OCI-LY3 (cell line): Measurements from ENCODE around the gene CRYBA2.

ENCODE experiments used
- H2AFZ ChIP-seq: fragments of 200-600, 300-600 bp; shearing (Covaris generic); 2 replicates; pipeline ENCODE4 v1.6.0; 2014; ENCODE audit warnings: antibody characterized with exemption, low read depth, low read length
- H3K27ac ChIP-seq: fragments of 200-600, 300-600 bp; sonication (generic); 2 replicates; pipeline ENCODE4 v1.5.1; 2014; ENCODE audit warnings: mild to moderate bottlenecking, low read length, moderate library complexity, mixed read lengths
- H3K27me3 ChIP-seq: fragments of 200-600, 300-600 bp; sonication (generic); 2 replicates; pipeline ENCODE4 v1.6.1; 2014; ENCODE audit warnings: low read depth, low read length, mixed read lengths
- H3K36me3 ChIP-seq: fragments of 200-600, 300-600 bp; sonication (generic); replicated peaks from 2 replicates; pipeline ENCODE3; 2014; ENCODE audit warnings: low read depth, low read length, mixed read lengths
- H3K4me1 ChIP-seq: fragments of 300-600, 200-600 bp; sonication (generic); 2 replicates; pipeline ENCODE4 v1.6.1; 2014; ENCODE audit warnings: low read length, mixed read lengths
- H3K4me2 ChIP-seq: fragments of 200-600, 300-600 bp; sonication (generic); 2 replicates; pipeline ENCODE4 v1.6.1; 2014; ENCODE audit warnings: low read length, mixed read lengths
- H3K4me3 ChIP-seq: fragments of 300-600, 200-600 bp; sonication (generic); 2 replicates; pipeline ENCODE4 v1.5.1; 2014; ENCODE audit warnings: antibody characterized with exemption, mild to moderate bottlenecking, low read length, moderate library complexity
- H3K79me2 ChIP-seq: fragments of 300-600, 200-600 bp; shearing (Covaris generic); 2 replicates; pipeline ENCODE4 v1.6.1; 2014; ENCODE audit warnings: mild to moderate bottlenecking, low read length, mixed read lengths
- H3K9ac ChIP-seq: fragments of 300-600, 200-600 bp; shearing (Covaris generic); 2 replicates; pipeline ENCODE4 v1.6.0; 2014; ENCODE audit warnings: mild to moderate bottlenecking, low read length, moderate library complexity
- H3K9me3 ChIP-seq: fragments of 200-600, 300-600 bp; shearing (Covaris generic); 2 replicates; pipeline ENCODE4 v1.6.1; 2014; ENCODE audit warnings: low read length, mixed read lengths; ENCODE audit not compliant: insufficient read depth
- H4K20me1 ChIP-seq: fragments of 200-600, 300-600 bp; sonication (generic); 2 replicates; pipeline ENCODE4 v1.6.1; 2016; ENCODE audit warnings: low read length, mixed read lengths; ENCODE audit not compliant: insufficient read depth
- EZH2phosphoT487 ChIP-seq: fragments of 200-600 bp; shearing (Covaris generic); IDR thresholded peaks from 2 replicates; pipeline ENCODE4 v1.6.1; 2018; ENCODE audit warnings: antibody characterized with exemption, mixed run types, low read depth
- TF ChIP-seq, protein P1 (sequence below): fragments of 200-600, 300-600 bp; sonication (generic); IDR thresholded peaks from 2 replicates; pipeline ENCODE4 v1.5.1; 2014; ENCODE audit warnings: antibody characterized with exemption, low read length, low read depth

The CRYBA2 gene

DNA sequence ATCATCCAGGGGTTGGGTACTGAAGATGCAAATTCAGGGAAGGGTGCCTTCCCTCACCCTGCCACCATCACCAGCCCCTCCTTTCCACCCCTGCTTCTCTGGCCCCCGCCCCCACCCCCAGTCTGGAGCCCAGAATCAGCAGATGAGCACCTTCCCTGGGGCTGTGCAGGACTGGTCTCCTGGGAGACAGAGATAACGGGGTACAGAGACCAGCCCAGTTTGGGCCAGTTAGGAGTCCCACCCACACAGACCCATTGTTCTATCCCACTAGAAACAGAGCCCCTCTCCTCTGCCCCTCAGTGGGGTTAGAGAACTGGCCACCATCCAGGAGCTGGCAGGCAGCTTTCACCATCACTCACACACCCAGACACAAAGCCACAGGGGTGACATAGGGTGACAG is 4.5 kb upstream of the CRYBA2 start:
- Histone ChIP-seq H3K4me1 (peaks cover 10% of the 10 kb centered on the region), H2AFZ (no peak overlapping the region), H3K79me2 (no peaks in the 10 kb centered on the region), H3K4me3 (no peak overlapping the region), H4K20me1 (no peaks in the 10 kb centered on the region), H3K27me3 (no peaks in the 10 kb centered on the region; the same call in 1 of the 2 replicates), H3K9ac (no peak overlapping the region), H3K9me3 (no peaks in the 10 kb centered on the region), H3K36me3 (no peaks in the 10 kb centered on the region), H3K27ac (no peak overlapping the region), H3K4me2 (no peak overlapping the region)
- TF ChIP-seq, protein P1, sequence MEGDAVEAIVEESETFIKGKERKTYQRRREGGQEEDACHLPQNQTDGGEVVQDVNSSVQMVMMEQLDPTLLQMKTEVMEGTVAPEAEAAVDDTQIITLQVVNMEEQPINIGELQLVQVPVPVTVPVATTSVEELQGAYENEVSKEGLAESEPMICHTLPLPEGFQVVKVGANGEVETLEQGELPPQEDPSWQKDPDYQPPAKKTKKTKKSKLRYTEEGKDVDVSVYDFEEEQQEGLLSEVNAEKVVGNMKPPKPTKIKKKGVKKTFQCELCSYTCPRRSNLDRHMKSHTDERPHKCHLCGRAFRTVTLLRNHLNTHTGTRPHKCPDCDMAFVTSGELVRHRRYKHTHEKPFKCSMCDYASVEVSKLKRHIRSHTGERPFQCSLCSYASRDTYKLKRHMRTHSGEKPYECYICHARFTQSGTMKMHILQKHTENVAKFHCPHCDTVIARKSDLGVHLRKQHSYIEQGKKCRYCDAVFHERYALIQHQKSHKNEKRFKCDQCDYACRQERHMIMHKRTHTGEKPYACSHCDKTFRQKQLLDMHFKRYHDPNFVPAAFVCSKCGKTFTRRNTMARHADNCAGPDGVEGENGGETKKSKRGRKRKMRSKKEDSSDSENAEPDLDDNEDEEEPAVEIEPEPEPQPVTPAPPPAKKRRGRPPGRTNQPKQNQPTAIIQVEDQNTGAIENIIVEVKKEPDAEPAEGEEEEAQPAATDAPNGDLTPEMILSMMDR = no peak
- TF ChIP-seq EZH2phosphoT487 = no peak

DNA sequence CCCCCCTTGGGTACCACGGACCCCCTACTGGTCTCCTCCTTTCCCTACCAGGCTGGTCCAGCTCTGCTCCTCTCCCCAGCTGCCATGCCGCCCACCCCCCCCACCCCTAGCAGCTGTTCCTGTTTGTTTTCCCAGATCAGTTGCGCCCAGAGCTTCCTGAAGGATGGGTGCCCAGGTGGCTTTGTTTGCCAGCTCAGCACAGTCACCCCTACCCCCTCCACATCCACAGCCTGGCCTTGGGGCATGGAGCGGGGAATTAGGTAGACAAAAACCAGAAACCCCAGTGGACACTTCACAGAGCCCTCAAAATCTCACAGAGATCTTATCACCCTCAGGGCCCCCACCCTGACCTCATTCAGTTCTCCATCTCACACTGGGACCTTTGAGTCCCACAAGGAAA is 3.7 kb upstream of the CRYBA2 start:
- Histone ChIP-seq H3K4me1 (peaks cover 10% of the 10 kb centered on the region), H3K4me2 (no peak overlapping the region), H2AFZ (no peak overlapping the region), H3K9me3 (no peaks in the 10 kb centered on the region), H3K79me2 (no peaks in the 10 kb centered on the region), H4K20me1 (no peaks in the 10 kb centered on the region), H3K9ac (no peak overlapping the region), H3K36me3 (no peaks in the 10 kb centered on the region), H3K27me3 (no peaks in the 10 kb centered on the region; the same call in 1 of the 2 replicates), H3K27ac (no peak overlapping the region), H3K4me3 (no peak overlapping the region)
- TF ChIP-seq, protein P1 = no peak
- no peak for TF ChIP-seq EZH2phosphoT487

DNA sequence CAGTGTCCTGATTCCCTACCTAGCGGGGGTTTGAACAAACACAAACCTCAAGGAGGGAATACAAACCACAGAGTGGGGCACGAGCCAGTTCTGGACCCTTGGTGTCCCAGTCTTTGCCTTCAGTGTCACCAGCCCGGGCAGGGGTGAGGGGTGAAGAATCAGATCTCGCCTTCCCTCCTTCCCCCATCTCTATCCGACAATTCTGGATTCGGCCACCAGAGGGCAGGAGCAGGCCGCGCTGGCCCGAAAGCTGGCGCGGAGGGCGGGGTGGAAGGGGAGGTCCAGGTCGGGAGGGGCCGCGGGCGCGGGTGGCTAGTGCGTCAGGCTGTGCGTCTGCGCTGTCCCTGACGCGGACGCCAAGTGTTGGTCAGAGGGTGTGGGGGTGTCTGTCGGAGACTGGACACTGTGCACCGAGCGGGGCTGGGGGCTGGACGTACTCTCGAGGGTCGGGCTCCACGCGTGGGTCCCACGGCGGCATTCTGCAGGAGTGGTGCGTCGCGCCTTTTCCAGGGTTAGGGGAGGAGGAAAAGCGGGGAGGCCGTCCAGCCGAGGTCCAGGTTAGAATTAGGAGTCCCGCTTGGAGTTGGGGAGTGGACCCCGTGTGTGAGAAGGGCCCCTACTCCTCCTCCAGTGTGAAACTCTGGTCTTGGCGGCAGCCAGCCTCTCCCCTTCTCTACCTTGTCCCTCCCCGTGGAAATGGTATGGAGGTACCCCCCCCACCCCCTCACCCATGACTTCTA is 2.9 kb upstream of the CRYBA2 start:
- H3K27me3 ChIP-seq = peaks cover 5% of the 10 kb centered on the region; the same call in 1 of the 2 replicates
- H3K9ac ChIP-seq = no peak overlapping the region
- peaks cover 10% of the 10 kb centered on the region for H3K4me1 ChIP-seq
- no peaks in the 10 kb centered on the region for H3K36me3 ChIP-seq
- peak overlapping the region; percentile 54; the same call in 1 of the 2 replicates for H2AFZ ChIP-seq
- H4K20me1 ChIP-seq = no peaks in the 10 kb centered on the region
- H3K9me3 ChIP-seq = no peaks in the 10 kb centered on the region
- peak overlapping the region; percentile 90 for H3K4me2 ChIP-seq
- TF ChIP-seq, protein P1 = peak; percentile 72
- no peak for TF ChIP-seq EZH2phosphoT487
- peak overlapping the region; percentile 68 for H3K4me3 ChIP-seq
- H3K79me2 ChIP-seq = no peaks in the 10 kb centered on the region
- no peak overlapping the region for H3K27ac ChIP-seq

DNA sequence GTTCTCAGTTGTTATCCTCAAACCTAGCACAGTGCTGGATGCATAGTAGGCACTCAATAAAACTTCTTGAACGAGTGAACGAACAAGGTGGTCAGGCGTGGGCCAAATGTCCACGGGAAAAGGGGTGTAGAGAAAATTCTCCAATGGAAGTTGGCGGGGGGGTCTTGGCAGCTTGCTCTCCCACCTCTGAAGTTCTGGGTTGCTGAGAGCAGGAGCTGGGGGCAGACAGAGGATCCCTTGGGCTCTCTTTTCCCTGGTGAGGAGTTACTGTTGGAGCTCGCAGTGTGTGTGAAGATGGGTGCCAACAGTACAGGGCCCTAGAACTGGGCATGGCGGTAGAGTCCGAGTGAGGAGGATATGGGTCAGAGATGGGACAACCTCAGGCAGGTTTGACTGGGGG is 2.3 kb upstream of the CRYBA2 start:
- Histone ChIP-seq H3K79me2 (no peaks in the 10 kb centered on the region), H3K4me2 (peak overlapping the region; percentile 90), H3K27ac (no peak overlapping the region), H2AFZ (no peak overlapping the region), H3K4me1 (peaks cover 10% of the 10 kb centered on the region), H3K27me3 (peaks cover 5% of the 10 kb centered on the region; the same call in 1 of the 2 replicates), H3K4me3 (0 out of 2 replicates have a peak overlapping the region, but pooled peaks have one; percentile 68), H4K20me1 (no peaks in the 10 kb centered on the region), H3K9me3 (no peaks in the 10 kb centered on the region), H3K9ac (no peak overlapping the region), H3K36me3 (no peaks in the 10 kb centered on the region)
- no peak for TF ChIP-seq EZH2phosphoT487
- TF ChIP-seq, protein P1 = no peak
